Upper lobe of left lung (tissue), 6 donors: ENCODE measurements around the gene SPG11. TPM values are rescaled to one million over a fixed set of nuclear protein-coding genes. Genes with fewer than 3 reads are reported as not detected.
A peak's percentile ranks its signal among the peaks of the same experiment; 100 is the strongest.
"Not testable (repeated sequence)": the region's sequence is repeated elsewhere in the genome, so short reads cannot be mapped to it uniquely, and the experiment has no call there.

ENCODE experiments used
- ATAC-seq, 2 donors: fragments of 200-7000 bp; cut with Tn5 transposase; one replicate each; pipeline ENCODE4 v1.9.1; 2022; ENCODE audit warnings: mild to moderate bottlenecking in 2 of 2, moderate library complexity in 2 of 2; ENCODE audit not compliant: low FRiP score in 2 of 2
- DNase-seq, 2 donors: peaks; one replicate each; pipeline ENCODE4 v3.0.0-alpha.2; 2019 to 2020
- H3K27ac ChIP-seq, 4 donors: fragments of 200-600 bp; sonication (generic); one replicate each; pipeline ENCODE4 v1.5.1; 2016 to 2019
- H3K27me3 ChIP-seq, 4 donors: fragments of 200-600 bp; sonication (generic); one replicate each; pipeline ENCODE4 v1.5.1; 2017 to 2019
- H3K36me3 ChIP-seq, 4 donors: fragments of 200-600 bp; sonication (generic); one replicate each; pipeline ENCODE4 v1.5.1; 2016 to 2019
- H3K4me1 ChIP-seq, 4 donors: fragments of 200-600 bp; sonication (generic); one replicate each; pipeline ENCODE4 v1.5.1; 2018 to 2019
- H3K4me3 ChIP-seq, 4 donors: fragments of 200-600 bp; sonication (generic); one replicate each; pipeline ENCODE4 v1.5.1; 2017 to 2019; ENCODE audit warnings: mild to moderate bottlenecking in 2 of 4, moderate library complexity in 1 of 4
- H3K9me3 ChIP-seq, 4 donors: fragments of 200-600 bp; sonication (generic); one replicate each; pipeline ENCODE4 v1.5.1; 2018 to 2019
- CTCF ChIP-seq, 6 experiments: fragments of 450-650 bp in 4 of 6; fragments of 200-600 bp in 2 of 6; sonication (generic) in 2 of 6; IDR thresholded peaks; one replicate each; pipeline ENCODE4 v1.5.1; 2016 to 2019; ENCODE audit warnings: antibody characterized with exemption in 6 of 6
- EP300 ChIP-seq, 4 donors: sonication (generic); formaldehyde crosslinking; IDR thresholded peaks; one replicate each; pipeline ENCODE4 v1.5.1; 2017; ENCODE audit warnings: antibody characterized with exemption in 4 of 4, control low read depth in 2 of 4
- POLR2A ChIP-seq, 4 donors: fragments of 450-650 bp; IDR thresholded peaks; one replicate each; pipeline ENCODE4 v1.5.1; 2016 to 2017; ENCODE audit warnings: antibody characterized with exemption in 4 of 4, mild to moderate bottlenecking in 2 of 4
- POLR2AphosphoS5 ChIP-seq, 2 donors: sonication (generic); formaldehyde crosslinking; IDR thresholded peaks; one replicate each; pipeline ENCODE4 v1.5.1; 2017; ENCODE audit warnings: antibody characterized with exemption in 2 of 2
- WGBS, 2 donors: methylation state at CpG; one replicate each; pipeline ENCODE4 v1.1.5; 2017 to 2018; 5-methylcytosine and 5-hydroxymethylcytosine counted together
- total RNA-seq, 6 donors: library from RNA; depleted of rRNA in 4 of 6; stranded (reverse); fragments of >200 nt in 4 of 6; gene quantifications; one replicate each; pipeline versions ENCODE4 v1.1.0 to v1.2.1, GENCODE V29; 2016 to 2021
- donor health status: DM: no; HTN: no; CAD: no; lungs with moderate emphysema.
- donor health status: DM: no; HTN: yes; CAD: no; lungs with severe emphysema.

Gene SPG11
- total RNA-seq, 6 donors from 2014 or later, result 81.6 to 161 (median 97.4) TPM

GRCh38 chr15:44554934-44555723 is 108.3 kb downstream of the SPG11 start:
- DNase-seq, result no peak
- H3K27ac ChIP-seq, result peak overlapping the region in 1 of 4 donors; percentile 6
- TF ChIP-seq CTCF (IDR thresholded peaks at IDR 0.05) (no peak), EP300 (IDR thresholded peaks at IDR 0.05) (no peak), POLR2A (IDR thresholded peaks at IDR 0.05) (no peak), POLR2AphosphoS5 (IDR thresholded peaks at IDR 0.05) (no peak)

GRCh38 chr15:44550734-44551133 is 112.7 kb downstream of the SPG11 start:
- 94% methylated on average over 4 of the region's 4 CpGs for WGBS, 2 donors
- Histone ChIP-seq H3K27ac (no peak overlapping the region), H3K27me3 (no peaks in the 10 kb centered on the region), H3K4me1 (peaks cover 7 to 20% (median 8%) of the 10 kb centered on the region in 4 donors), H3K9me3 (no peaks in the 10 kb centered on the region), H3K36me3 (peaks cover 0 to 46% (median 26%) of the 10 kb centered on the region in 4 donors), H3K4me3 (no peak overlapping the region)
- ATAC-seq (no peak), DNase-seq (no peak)
- TF ChIP-seq POLR2AphosphoS5 (IDR thresholded peaks at IDR 0.05) (no peak), EP300 (IDR thresholded peaks at IDR 0.05) (no peak), POLR2A (IDR thresholded peaks at IDR 0.05) (no peak), CTCF (IDR thresholded peaks at IDR 0.05) (no peak)

More at GRCh38 chr15:44554934-44555723, 108.3 kb downstream of the SPG11 start:
- H3K4me1 ChIP-seq, result peaks cover 0 to 7% (median 1%) of the 10 kb centered on the region in 4 donors
- peaks cover 24 to 90% (median 63%) of the 10 kb centered on the region in 4 donors for H3K36me3 ChIP-seq
- no peak overlapping the region for H3K4me3 ChIP-seq
- H3K9me3 ChIP-seq, result no peaks in the 10 kb centered on the region
- H3K27me3 ChIP-seq, result no peaks in the 10 kb centered on the region
- no peak for ATAC-seq
- 81 to 86% methylated on average over 4 of the region's 4 CpGs for WGBS, 2 donors

GRCh38 chr15:44550256-44550655 is 113.2 kb downstream of the SPG11 start:
- TF ChIP-seq CTCF (IDR thresholded peaks at IDR 0.05) (peak in 1 of 6 experiments; percentile 16), EP300 (IDR thresholded peaks at IDR 0.05) (no peak)
- 32 to 34% methylated on average over 3 of the region's 3 CpGs for WGBS, 2 donors
- no peaks in the 10 kb centered on the region for H3K9me3 ChIP-seq
- H3K27ac ChIP-seq, result no peak overlapping the region
- ATAC-seq, result peak in 1 of 2 donors; percentile 40
- H3K36me3 ChIP-seq, result peaks cover 0 to 41% (median 22%) of the 10 kb centered on the region in 4 donors
- peaks cover 7 to 22% (median 11%) of the 10 kb centered on the region in 4 donors for H3K4me1 ChIP-seq
- no peak for DNase-seq
- no peak overlapping the region for H3K4me3 ChIP-seq
- no peaks in the 10 kb centered on the region for H3K27me3 ChIP-seq

GRCh38 chr15:44549152-44549551 is 114.3 kb downstream of the SPG11 start:
- Histone ChIP-seq H3K36me3 (peaks cover 0 to 30% (median 17%) of the 10 kb centered on the region in 4 donors), H3K4me1 (peaks cover 11 to 20% (median 14%) of the 10 kb centered on the region in 4 donors)
- 96 to 99% methylated on average over 9 of the region's 9 CpGs for WGBS, 2 donors

GRCh38 chr15:44545913-44546802 is 117.3 kb downstream of the SPG11 start:
- Histone ChIP-seq H3K36me3 (peaks cover 0 to 7% (median 0%) of the 10 kb centered on the region in 4 donors), H3K27me3 (no peaks in the 10 kb centered on the region), H3K4me1 (peaks cover 20 to 36% (median 31%) of the 10 kb centered on the region in 4 donors), H3K9me3 (no peaks in the 10 kb centered on the region), H3K4me3 (no peak overlapping the region), H3K27ac (no peak overlapping the region)
- TF ChIP-seq POLR2AphosphoS5 (IDR thresholded peaks at IDR 0.05), result no peak
- DNase-seq (no peak), ATAC-seq (peak in 1 of 2 donors; percentile 23)
- WGBS, 2 donors, result 54 to 58% methylated on average over 5 of the region's 5 CpGs

More at GRCh38 chr15:44549152-44549551, 114.3 kb downstream of the SPG11 start:
- not testable (repeated sequence) for H3K27me3 ChIP-seq, H3K9me3 ChIP-seq, H3K4me3 ChIP-seq, H3K27ac ChIP-seq, DNase-seq, ATAC-seq

GRCh38 chr15:44544745-44545144 is 118.7 kb downstream of the SPG11 start:
- not testable (repeated sequence) for ATAC-seq

More at GRCh38 chr15:44544745-44545144, 118.7 kb downstream of the SPG11 start:
- H3K4me1 ChIP-seq, result peaks cover 24 to 37% (median 36%) of the 10 kb centered on the region in 4 donors
- not testable (repeated sequence) for H3K4me3 ChIP-seq, H3K27ac ChIP-seq, H3K9me3 ChIP-seq, H3K27me3 ChIP-seq, DNase-seq
- H3K36me3 ChIP-seq, result peaks cover 0 to 17% (median 0%) of the 10 kb centered on the region in 4 donors
- 76 to 88% methylated on average over 5 of the region's 5 CpGs for WGBS, 2 donors
